NCI-H510A treated with DMSO at 0.1 percent for 48 hours (cell line): ENCODE results near the gene BRD4.
A peak's percentile ranks its signal among the peaks of the same experiment; 100 is the strongest.

Source experiments
- DNase-seq: peaks from one replicate; lab custom pipeline; 2025; lab: John Stamatoyannopoulos, UW

The BRD4 gene

GRCh38 chr19:15225760-15226159, 106.6 kb downstream of the BRD4 start:
- DNase-seq: no peak

DNA sequence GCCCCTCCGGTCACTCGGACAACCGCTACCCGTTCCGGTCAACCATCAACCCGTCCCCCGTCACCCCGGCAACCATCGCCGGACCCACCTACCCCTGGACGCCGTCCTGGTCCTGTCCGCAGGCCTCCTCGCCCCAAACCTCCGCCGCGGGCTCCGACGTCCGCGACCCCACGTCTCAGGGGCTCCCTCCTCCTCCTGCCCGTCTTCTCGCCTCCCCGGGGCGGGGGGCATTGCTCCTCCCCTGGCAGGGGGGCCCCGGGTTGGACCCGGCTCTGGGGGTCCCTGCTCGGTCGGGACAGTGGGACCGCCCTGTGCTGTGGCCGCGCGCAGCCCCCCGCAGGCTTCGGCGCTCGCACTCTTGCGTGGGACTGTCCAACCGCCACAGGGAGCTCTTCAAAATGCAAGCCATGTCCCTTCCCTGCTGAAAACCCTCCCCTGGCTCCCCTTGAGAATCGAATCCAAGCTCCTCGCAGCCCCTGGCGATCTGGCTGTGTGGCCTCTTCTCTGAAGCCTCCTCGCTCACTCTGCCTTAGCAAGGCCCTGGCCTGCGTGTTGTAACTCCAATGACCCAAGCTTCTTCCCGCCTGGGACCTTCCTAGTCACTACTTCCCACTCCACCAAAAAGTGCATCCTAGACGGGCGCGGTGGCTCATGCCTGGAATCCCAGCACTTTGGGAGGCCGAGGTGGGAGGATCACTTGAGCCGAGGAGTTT, 108.5 kb downstream of the BRD4 start:
- DNase-seq: no peak

DNA sequence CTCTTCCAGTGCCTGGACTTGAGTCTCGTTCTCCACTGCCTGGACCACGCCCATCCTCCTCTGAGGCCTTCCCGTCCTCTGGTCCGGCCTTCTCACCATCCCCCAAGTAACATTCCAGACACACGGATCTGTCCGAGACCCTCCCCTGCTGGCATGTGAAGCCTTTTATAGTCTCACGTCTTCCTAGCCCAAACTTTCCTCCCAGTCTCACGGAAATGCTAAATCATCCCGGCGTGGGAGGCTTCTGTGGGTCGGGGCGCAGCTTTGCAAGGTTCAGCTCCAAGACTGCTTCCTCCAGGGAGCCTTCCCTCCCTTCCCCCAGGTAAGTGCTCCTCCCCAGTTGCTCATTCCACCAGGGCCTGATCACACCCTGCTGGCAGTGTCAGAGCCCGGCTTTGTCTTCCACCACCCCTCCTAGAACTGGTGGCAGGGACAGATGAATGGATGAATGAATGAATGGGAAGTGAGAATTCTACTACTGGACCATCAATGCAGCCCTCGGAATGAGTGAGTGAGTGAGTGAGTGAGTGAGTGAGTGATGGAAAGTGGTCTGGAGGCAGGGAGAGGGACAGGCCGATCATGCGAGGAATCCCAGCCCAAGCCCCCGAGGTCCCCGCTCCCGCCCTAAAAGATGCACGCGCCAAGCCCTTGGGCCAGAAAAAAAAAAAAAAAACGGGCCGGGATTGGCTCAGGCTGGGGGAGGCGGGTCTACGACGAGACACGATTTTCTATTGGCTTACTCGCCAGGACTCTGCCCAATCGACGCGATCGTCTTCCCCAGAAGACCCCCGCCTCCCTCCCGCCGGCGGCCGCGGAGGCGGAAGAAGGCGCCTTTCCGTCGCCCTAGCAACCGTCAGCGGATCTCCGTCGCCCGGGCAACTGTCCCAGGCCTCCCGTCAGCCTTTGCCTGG, 109.3 kb downstream of the BRD4 start:
- DNase-seq: peak; percentile 93

GRCh38 chr19:15220833-15221232, 111.5 kb downstream of the BRD4 start:
- no peak for DNase-seq

GRCh38 chr19:15218501-15218900, 113.8 kb downstream of the BRD4 start:
- DNase-seq: no peak

GRCh38 chr19:15216363-15216762, 116.0 kb downstream of the BRD4 start:
- no peak for DNase-seq

GRCh38 chr19:15213715-15214381, 118.5 kb downstream of the BRD4 start:
- DNase-seq: no peak

DNA sequence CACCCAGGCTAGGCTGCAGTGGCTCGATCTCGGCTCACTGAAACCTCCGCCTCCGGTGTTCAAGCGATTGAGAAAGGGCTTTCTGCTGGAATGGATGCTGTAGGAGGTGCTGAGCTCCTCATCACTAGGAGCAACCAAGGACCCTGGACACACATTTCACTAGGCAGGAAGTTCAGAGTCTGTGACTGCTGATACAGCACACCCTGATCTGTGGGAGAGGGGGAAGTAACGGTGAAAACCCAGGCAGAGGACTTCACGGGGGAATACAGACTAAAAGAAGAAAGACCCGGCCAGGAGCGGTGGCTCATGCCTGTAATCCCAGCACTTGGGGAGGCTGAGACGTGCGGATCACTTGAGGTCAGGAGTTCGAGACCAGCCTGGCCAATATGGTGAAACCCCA, 119.6 kb downstream of the BRD4 start:
- DNase-seq: no peak

- no peak for DNase-seq
Observed at GRCh38 chr19:15210323-15210781, 122.0 kb downstream of the BRD4 start.

DNA sequence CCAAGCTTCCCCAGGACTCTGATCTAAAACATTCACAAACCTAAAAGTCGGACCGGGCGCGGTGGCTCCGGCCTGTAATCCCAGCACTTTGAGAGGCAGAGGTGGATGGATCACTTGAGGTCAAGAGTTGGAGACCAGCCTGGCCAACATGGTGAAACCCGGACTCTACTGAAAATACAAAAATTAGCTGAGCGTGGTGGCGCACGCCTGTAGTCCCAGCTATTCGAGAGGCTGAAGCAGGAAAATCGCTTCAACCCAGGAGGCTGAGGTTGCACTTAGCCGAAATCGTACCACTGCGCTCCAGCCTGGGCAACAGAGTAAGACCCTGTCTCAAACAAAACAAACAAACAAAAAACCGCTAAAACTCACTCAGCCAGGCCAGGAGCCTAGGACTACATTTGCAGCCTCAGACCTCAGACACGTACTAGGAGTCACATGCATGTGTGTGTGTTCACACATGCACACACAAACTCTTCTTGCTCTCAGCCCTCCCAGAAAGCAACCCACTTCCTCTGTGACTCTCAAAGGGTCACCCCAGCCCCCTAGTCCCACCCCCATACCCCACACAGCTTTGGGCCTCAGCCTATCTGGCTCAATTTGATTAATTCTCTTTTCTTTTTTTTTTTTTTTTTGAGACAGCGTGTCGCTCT, 130.8 kb downstream of the BRD4 start:
- DNase-seq: no peak

GRCh38 chr19:15200553-15201364, 131.6 kb downstream of the BRD4 start, which contains the start of gene NOTCH3:
NOTCH3 (minus strand) TSS chr19:15200995; CDS start chr19:15200905, 90 bp downstream.
- DNase-seq: no peak

- no peak for DNase-seq
Observed at GRCh38 chr19:15199661-15200552, 132.4 kb downstream of the BRD4 start.

DNA sequence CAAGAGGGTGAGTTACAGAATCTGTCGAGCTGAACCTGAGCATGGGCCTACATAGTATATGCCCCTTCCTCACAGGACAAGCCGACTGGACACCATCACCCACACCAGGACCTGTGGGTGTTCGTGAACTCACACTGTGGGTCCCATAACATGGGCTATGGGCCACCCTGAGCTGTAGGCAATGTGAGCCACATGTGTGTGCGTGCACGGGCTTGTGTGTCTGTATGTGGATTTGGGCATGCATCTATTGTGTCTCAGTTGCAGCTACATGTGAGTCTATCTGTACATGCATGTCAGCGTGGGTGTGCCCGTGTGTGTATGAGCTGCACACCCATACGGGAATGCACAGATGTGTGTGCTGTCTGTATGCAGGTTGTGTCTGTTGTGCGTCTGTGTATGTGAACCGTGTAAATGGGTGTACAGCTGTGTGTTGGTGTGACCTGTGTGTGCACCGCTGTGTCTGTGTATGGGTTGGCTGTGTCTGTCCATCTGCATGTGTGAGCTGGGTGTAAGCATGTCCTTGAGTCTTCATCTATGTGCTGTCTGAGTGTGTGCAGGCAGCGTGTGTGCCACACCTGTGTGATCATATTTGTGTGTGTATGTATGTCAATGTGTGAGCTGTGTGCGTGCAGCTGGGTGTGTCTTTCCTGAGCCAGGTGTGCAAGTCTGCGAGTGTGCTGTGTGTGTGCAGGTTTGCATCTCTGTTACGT, 133.2 kb downstream of the BRD4 start:
- DNase-seq: no peak

DNA sequence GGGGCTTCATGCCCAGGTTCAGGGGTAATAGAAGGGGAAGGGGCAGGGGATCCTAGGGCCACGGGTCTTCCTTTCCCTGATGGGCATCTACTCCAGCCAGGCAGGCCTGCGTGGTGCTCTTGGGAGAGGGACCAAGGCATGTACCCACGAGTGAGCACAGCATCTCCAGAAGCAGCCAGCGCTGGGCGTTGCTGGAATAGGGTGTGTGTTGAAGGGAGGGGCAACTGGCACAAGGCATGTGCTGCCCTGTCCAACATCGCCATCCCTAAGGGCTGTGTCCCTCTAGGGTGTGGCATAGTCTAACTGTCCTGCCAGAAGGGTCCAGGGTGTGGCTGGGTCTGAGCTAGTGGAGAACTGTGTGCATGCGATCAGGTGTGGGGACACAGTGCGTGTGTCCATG, 134.4 kb downstream of the BRD4 start:
- no peak for DNase-seq

- DNase-seq: no peak
Observed at GRCh38 chr19:15197275-15197941, 134.9 kb downstream of the BRD4 start.

- no peak for DNase-seq
Observed at GRCh38 chr19:15196360-15197005, 135.9 kb downstream of the BRD4 start.

DNA sequence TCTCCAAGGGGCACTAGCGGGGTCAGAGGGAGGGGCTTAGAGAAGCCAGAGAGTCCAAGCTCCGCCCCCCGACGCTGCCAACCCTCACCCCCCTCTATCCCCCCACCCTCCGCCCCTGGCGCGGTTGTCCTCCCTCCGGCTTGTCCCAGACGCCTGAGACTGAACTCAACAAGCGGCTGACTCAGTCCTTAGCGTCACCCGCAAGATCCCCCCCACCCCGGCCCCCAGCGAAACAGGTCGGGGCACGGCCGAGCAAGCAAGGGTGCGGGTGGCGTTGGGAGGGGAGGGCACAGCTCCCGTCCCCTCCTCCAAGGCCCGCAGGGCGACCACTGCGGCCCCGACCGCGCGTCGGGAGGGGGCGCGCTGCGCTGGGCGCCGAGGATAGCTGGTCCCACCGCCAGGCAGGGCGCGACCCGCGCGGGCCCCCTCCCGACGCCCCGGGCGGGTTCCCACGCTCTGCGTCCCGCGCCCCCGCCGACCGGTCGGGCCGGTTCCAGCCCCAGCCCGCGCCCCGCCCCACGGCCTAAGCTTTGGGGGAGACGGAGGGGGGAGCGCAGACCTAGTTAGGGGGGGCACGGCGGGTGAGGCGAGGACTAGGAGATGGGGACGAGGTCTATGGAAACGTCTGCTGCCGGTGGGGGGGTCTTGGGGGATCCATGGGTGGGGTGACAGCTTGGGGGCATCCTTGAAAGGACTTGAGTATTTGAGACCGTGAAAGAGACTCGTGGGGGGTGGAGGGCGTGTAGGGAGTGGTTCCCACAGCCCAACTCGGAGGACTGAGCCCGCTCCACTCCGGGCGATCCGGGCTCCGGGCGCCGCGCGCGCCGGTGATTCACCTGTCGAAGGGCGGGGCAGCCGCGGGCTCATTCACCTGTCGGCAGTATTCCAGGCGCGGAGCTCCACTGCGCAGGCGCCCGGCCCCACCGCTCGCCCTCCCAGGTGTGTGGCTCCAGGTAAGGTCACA, 136.7 kb downstream of the BRD4 start:
- DNase-seq: peak; percentile 92
